ENCODE measurements around the gene TAGAP.

Gene TAGAP

GRCh38 chr6:159071843-159072769 lies 27.3 kb upstream of the TAGAP start:
- no peak for DNase-seq (ENCODE audit: low read depth)

GRCh38 chr6:159068904-159069578 lies 24.2 kb upstream of the TAGAP start:
- DNase-seq (ENCODE audit: low read depth): no peak

- DNase-seq (ENCODE audit: low read depth): no peak
Observed at GRCh38 chr6:159067334-159067733, 22.5 kb upstream of the TAGAP start.

DNA sequence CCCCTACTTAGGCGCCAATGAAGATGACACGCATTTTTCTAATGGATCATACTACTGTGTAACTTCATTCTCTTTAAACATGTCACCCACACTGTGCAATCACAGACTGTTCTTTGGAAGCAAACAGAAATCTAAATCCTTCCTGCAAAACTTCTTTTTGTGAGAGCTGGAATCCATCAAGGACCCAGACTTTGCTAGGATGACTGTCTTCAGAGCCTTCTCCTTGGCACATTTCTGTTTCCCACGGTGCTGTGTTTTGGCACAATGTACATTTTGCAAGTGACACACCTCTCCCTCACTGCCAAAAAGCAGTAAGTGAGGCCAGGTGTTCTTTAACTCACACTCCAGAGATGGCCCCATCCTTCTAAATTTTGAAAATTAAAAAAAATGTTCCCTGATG lies 21.7 kb upstream of the TAGAP start:
- no peak for DNase-seq (ENCODE audit: low read depth)

- no peak for DNase-seq (ENCODE audit: low read depth)
Observed at GRCh38 chr6:159065759-159066329, 21.1 kb upstream of the TAGAP start.

GRCh38 chr6:159065091-159065490 lies 20.3 kb upstream of the TAGAP start:
- no peak for DNase-seq (ENCODE audit: low read depth)

DNA sequence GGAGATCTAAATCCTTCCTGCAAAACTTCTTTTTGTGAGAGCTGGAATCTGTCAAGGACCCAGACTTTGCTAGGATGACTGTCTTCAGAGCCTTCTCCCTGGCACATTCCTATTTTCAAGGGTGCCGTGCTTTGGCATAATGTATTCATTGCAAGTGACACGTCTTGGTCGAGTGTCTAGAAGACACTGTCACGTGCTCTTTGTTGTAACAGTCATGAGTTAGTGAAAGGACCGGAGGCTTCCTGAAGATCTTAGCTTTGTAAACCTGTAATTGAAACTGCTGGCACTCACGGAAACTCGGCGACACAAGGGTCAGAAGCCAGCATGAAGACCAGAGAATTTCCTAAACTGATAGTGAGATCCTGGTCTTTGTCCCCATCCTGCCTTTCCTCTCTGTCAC lies 19.7 kb upstream of the TAGAP start:
- DNase-seq (ENCODE audit: low read depth): no peak

DNA sequence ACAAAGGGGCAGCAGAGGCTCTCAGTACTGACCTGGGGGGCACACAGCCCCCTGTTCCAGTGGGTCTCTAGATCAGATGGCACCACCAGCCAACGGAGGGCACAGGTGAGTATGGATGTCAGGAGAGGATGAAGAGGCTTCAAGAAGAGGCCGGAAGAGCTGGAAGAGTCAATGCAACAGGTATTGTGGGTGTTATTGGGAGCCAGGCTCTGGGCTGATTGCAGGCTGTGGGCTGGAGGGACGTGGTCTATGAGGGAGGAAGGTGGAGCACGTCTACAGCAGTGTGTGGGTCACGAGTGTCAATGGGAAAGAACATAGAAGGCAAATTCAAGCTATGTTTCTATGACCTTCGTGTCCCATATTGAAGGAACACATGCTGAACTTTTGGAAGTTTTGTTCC lies 18.8 kb upstream of the TAGAP start:
- DNase-seq (ENCODE audit: low read depth): no peak

GRCh38 chr6:159062976-159063375 lies 18.2 kb upstream of the TAGAP start:
- no peak for DNase-seq (ENCODE audit: low read depth)

GRCh38 chr6:159062564-159062945 lies 17.8 kb upstream of the TAGAP start:
- no peak for DNase-seq (ENCODE audit: low read depth)

DNA sequence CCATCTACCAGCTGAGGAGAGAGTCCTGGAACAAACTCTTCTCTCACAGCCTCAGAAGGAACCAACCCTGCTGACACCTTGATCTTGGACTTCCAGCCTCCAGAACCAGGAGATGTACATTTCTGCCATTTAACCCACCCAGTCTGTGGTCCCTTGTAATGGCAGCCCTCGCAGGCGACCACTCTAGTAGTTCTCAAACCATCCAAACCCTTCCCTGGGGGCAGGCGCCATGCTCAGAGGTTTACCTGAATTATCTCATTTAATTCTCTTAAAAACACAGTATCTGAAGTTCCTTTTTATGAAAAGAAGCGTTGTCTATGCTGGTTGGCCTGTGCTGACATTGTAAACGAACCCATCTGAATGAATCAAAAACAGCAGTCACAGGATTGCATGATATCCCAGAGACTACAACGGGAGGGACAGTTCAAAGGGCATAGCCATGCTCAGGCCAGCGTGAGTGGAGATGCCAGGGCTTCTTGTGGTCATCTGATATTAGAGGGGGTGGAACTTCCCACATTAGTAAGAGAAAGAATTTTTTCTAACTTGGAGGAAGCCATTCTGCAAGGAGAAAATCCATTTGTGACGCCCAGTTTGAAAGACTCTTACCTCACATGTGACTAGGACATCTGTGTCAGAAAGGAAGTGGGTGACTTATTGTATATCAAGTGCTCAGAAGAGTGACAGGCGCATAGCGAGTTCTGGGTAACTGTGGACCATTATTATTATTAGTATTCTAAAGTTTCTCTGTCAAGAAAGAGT lies 17.2 kb upstream of the TAGAP start:
- DNase-seq (ENCODE audit: low read depth): no peak

DNA sequence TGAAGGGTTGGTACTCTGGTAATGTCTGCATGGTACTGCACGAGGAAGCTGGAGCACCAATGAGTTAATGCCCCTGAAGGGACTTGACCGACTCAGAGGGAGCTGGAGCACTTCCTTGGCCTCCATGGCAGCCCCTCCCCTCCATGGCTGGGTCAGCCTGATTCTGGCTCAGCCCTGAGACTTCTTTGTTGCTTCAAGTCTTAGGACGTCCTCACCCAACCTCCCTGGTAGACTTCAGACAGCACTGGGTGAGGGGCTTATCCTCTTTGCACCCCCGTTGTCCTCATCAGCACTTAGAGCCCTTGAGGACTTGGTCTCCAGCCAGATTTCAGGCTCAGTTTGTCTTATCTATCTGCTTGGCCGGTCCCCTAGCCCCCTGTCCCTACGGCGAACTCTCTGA lies 16.4 kb upstream of the TAGAP start:
- no peak for DNase-seq (ENCODE audit: low read depth)

DNA sequence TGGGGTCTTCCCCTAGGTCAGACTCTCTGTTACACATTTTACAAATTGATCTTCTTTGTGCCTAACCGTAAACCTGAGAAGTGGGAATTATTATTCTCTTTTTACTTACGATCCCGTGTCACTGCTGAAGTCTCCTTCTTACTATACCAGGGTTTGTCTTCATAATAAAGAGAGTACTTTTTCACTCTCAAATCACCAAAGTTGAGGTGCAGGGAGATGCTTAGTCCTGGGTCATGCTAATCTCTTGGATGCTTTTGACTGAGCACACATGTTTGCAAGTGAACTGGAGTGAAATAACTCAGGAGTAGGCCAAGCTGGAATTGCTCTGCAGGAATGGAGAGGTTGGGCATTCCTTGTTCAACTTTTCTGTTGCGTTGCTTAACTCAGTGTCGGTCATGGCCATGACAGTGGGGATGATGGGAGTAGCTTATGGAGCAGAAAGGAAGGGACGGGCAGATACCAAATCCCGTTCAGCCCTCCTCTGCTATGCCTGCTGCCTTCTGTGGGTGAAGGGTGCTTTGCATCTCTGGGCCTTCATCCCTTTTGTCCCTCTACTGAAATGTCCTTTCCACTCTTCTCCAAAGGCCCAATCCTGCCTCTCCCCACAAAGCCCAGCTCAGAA lies 15.2 kb upstream of the TAGAP start:
- DNase-seq (ENCODE audit: low read depth): no peak

DNA sequence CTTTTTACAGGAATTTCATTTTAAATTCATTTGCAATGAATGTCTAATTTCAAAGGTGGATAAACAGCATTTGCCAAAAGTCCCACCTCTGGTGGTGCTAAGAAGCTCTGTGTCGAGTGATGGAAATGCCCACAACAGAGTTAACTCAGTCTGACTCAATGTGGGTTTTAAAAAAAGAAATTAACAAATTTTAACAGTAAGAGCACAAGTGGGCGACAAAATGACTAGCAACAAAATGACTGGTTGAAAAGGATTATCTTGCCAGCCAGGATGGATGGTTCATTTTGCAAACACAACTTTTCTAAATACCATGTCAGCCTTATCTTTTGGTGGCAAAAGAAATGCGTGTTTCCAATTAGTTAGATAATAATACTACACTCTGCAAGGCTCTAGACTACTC lies 14.3 kb upstream of the TAGAP start:
- DNase-seq (ENCODE audit: low read depth): no peak

GRCh38 chr6:159056899-159057298 lies 12.1 kb upstream of the TAGAP start:
- DNase-seq (ENCODE audit: low read depth): no peak

GRCh38 chr6:159056432-159056831 lies 11.6 kb upstream of the TAGAP start:
- DNase-seq (ENCODE audit: low read depth): no peak

GRCh38 chr6:159056003-159056402 lies 11.2 kb upstream of the TAGAP start:
- no peak for DNase-seq (ENCODE audit: low read depth)

DNA sequence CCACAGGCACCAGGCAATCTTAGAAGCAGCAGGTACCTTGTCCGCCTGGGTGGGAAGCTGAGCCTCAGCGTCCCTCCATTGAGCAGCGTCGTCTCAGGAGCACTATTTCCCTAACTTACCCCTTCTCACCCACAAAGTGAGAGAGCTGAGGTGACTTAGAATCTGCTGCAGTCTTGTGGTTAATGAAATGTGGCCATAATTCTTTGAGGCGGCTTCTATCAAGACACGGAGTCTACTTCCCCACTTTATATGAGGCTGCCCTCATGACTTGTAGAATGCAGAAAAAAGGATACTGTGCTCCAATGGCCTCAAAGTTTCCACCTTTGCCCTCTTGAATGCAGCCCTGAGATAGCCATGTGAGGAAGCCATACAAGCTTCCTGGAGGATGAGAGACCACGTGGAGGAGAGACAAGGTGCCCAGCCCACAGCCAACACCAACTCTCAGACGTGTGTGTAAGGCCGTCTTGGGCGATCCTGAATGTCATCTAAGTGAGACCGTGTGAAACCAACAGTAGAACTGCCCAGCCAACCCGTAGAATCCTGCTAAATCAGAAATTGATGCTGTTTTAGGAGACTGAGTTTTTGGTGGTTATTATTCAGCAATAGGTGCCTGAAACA lies 9.1 kb upstream of the TAGAP start:
- DNase-seq (ENCODE audit: low read depth): no peak

DNA sequence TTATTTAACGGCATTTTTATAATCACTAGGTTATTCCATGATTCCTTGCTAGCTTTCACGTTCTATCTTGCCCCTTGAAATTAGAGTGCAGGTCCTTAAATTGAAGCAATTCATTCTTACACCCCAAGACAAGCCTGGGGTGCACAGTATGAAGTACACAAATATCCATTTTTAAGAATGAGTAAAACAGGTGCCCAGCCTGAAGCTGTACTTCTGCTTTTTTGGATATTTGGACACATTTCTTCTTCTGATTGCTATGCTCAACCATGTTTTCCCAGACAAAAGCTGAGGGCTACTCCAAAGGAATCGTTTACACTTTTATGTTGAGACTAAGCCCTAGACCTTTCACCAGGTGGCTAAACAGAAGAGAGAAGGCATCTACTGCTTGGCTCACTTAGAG lies 7.9 kb upstream of the TAGAP start:
- no peak for DNase-seq (ENCODE audit: low read depth)

- no peak for DNase-seq (ENCODE audit: low read depth)
Observed at GRCh38 chr6:159047891-159048685, 3.3 kb upstream of the TAGAP start.

DNA sequence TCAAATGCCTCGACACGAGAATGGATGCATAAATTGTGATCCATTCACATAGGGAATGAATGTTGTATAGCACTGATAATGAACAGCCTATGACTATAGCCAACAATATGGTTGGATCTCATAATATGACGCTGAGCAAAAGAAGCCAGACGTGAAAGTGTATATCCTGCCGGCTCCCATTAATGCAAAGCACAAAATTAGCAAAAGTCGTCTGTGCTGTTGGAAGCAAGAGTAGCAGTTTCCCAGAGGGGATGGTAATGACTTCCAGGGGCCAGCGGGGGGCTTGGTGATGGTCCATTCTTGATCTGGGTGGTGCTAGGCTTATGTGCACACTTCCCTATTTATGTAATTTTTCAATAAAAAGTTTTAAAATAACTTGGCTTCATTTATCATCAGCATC lies 1.0 kb upstream of the TAGAP start:
- DNase-seq (ENCODE audit: low read depth): no peak
